SKM-1 treated with dmso at 0.1 percent for 144 hours (cell line): Measurements from ENCODE around the gene USP24.
"Not testable (repeated sequence)": the region's sequence is repeated elsewhere in the genome, so short reads cannot be mapped to it uniquely, and the experiment has no call there.

Source experiments
- DNase-seq: peaks from one replicate; lab custom pipeline; 2025; ENCODE audit not compliant: unreplicated experiment; lab: John Stamatoyannopoulos, UW

Gene USP24

GRCh38 chr1:55230659-55231058 lies 15.5 kb upstream of the USP24 start:
- no peak for DNase-seq

GRCh38 chr1:55229726-55230125 lies 14.6 kb upstream of the USP24 start:
- DNase-seq, result not testable (repeated sequence)

- no peak for DNase-seq
These were observed 10.1 kb upstream of the USP24 start for GRCh38 chr1:55225228-55225627.

- no peak for DNase-seq
These were observed 9.6 kb upstream of the USP24 start for GRCh38 chr1:55224729-55225128.

GRCh38 chr1:55222152-55222551 lies 7.0 kb upstream of the USP24 start:
- DNase-seq, result no peak

- DNase-seq, result peak; percentile 97
These were observed 2.2 kb upstream of the USP24 start for GRCh38 chr1:55217226-55217986.

GRCh38 chr1:55216096-55216495 lies 932 bp upstream of the USP24 start:
- no peak for DNase-seq

- no peak for DNase-seq
These were observed 300 bp downstream of the USP24 start for GRCh38 chr1:55214934-55215193.

- DNase-seq, result no peak
These were observed 791 bp downstream of the USP24 start for GRCh38 chr1:55214212-55214933.

- no peak for DNase-seq
These were observed 1.3 kb downstream of the USP24 start for GRCh38 chr1:55213885-55214211.

GRCh38 chr1:55213151-55213884 lies 1.8 kb downstream of the USP24 start:
- DNase-seq, result no peak

GRCh38 chr1:55212349-55213150 lies 2.6 kb downstream of the USP24 start:
- DNase-seq, result no peak

GRCh38 chr1:55211863-55212262 lies 3.3 kb downstream of the USP24 start:
- peak; percentile 31 for DNase-seq

GRCh38 chr1:55210990-55211801 lies 4.0 kb downstream of the USP24 start:
- no peak for DNase-seq

GRCh38 chr1:55209247-55209646 lies 5.9 kb downstream of the USP24 start:
- no peak for DNase-seq

- no peak for DNase-seq
These were observed 9.0 kb downstream of the USP24 start for GRCh38 chr1:55206210-55206609.

- no peak for DNase-seq
These were observed 10.2 kb downstream of the USP24 start for GRCh38 chr1:55204997-55205396.

GRCh38 chr1:55203064-55203463 lies 12.1 kb downstream of the USP24 start:
- DNase-seq, result no peak

- no peak for DNase-seq
These were observed 14.5 kb downstream of the USP24 start for GRCh38 chr1:55200667-55201066.

- DNase-seq, result not testable (repeated sequence)
These were observed 15.4 kb downstream of the USP24 start for GRCh38 chr1:55199735-55200134.

- no peak for DNase-seq
These were observed 17.1 kb downstream of the USP24 start for GRCh38 chr1:55198044-55198443.
